ENCODE data around the gene DNAJB2. TPM values are rescaled to one million over a fixed set of nuclear protein-coding genes. Genes with fewer than 3 reads are reported as not detected.

Gene DNAJB2
- total and polyA plus RNA-seq, 4 donors = 63.7 to 79.6 (median 75.3) TPM

- no peak for DNase-seq
- Histone ChIP-seq H3K27me3 (ENCODE audit: control insufficient read depth in 3 of 3, insufficient read depth in 3 of 3, low read length in 2 of 3) (peaks cover 0 to 5% (median 0%) of the 10 kb centered on the region in 3 donors), H3K9ac (ENCODE audit: insufficient read depth in 1 of 2, low read length in 2 of 2) (no peak overlapping the region), H3K4me1 (ENCODE audit: control insufficient read depth in 5 of 5, insufficient read depth in 5 of 5, low read length in 5 of 5) (peaks cover 0 to 13% (median 4%) of the 10 kb centered on the region in 5 donors), H3K36me3 (ENCODE audit: control insufficient read depth in 4 of 4, insufficient read depth in 4 of 4, low read length in 4 of 4) (no peaks in the 10 kb centered on the region), H3K27ac (ENCODE audit: low read depth in 1 of 2, low read length in 1 of 2) (no peak overlapping the region), H3K4me3 (no peak overlapping the region), H3K9me3 (ENCODE audit: control insufficient read depth in 4 of 4, insufficient read depth in 3 of 4, low read length in 3 of 4) (no peaks in the 10 kb centered on the region)
- 81 to 85% methylated on average over 6 to 7 of the region's 7 CpGs for WGBS, 2 donors
- TF ChIP-seq CTCF (IDR thresholded peaks at IDR 0.05; ENCODE audit: control extremely low read depth, extremely low read depth) = no peak
- no peak for ATAC-seq (ENCODE audit: insufficient read depth, low FRiP score)
Observed at GRCh38 chr2:219291394-219291793, 12.2 kb downstream of the DNAJB2 start.

GRCh38 chr2:219291910-219292490 is 12.8 kb downstream of the DNAJB2 start:
- peak in 1 of 3 donors; percentile 14 for DNase-seq
- H3K9me3 ChIP-seq (ENCODE audit: control insufficient read depth in 4 of 4, insufficient read depth in 3 of 4, low read length in 3 of 4) = no peaks in the 10 kb centered on the region
- ATAC-seq (ENCODE audit: insufficient read depth, low FRiP score) = no peak
- H3K27me3 ChIP-seq (ENCODE audit: control insufficient read depth in 3 of 3, insufficient read depth in 3 of 3, low read length in 2 of 3) = peaks cover 0 to 5% (median 0%) of the 10 kb centered on the region in 3 donors
- TF ChIP-seq CTCF (IDR thresholded peaks at IDR 0.05; ENCODE audit: control extremely low read depth, extremely low read depth) = no peak
- no peak overlapping the region for H3K9ac ChIP-seq (ENCODE audit: insufficient read depth in 1 of 2, low read length in 2 of 2)
- H3K27ac ChIP-seq (ENCODE audit: low read depth in 1 of 2, low read length in 1 of 2) = no peak overlapping the region
- peaks cover 0 to 13% (median 4%) of the 10 kb centered on the region in 5 donors for H3K4me1 ChIP-seq (ENCODE audit: control insufficient read depth in 5 of 5, insufficient read depth in 5 of 5, low read length in 5 of 5)
- H3K36me3 ChIP-seq (ENCODE audit: control insufficient read depth in 4 of 4, insufficient read depth in 4 of 4, low read length in 4 of 4) = no peaks in the 10 kb centered on the region
- 74 to 81% methylated on average over 4 of the region's 4 CpGs for WGBS, 2 donors
- H3K4me3 ChIP-seq = no peak overlapping the region

- no peak overlapping the region for H3K27ac ChIP-seq (ENCODE audit: low read depth in 1 of 2, low read length in 1 of 2)
- no peak overlapping the region for H3K4me3 ChIP-seq
- no peaks in the 10 kb centered on the region for H3K9me3 ChIP-seq (ENCODE audit: control insufficient read depth in 4 of 4, insufficient read depth in 3 of 4, low read length in 3 of 4)
- no peak for ATAC-seq (ENCODE audit: insufficient read depth, low FRiP score)
- no peak overlapping the region for H3K9ac ChIP-seq (ENCODE audit: insufficient read depth in 1 of 2, low read length in 2 of 2)
- H3K36me3 ChIP-seq (ENCODE audit: control insufficient read depth in 4 of 4, insufficient read depth in 4 of 4, low read length in 4 of 4) = no peaks in the 10 kb centered on the region
- H3K27me3 ChIP-seq (ENCODE audit: control insufficient read depth in 3 of 3, insufficient read depth in 3 of 3, low read length in 2 of 3) = peaks cover 0 to 5% (median 0%) of the 10 kb centered on the region in 3 donors
- WGBS, 2 donors = 92% methylated on average over 9 of the region's 9 CpGs
- TF ChIP-seq CTCF (IDR thresholded peaks at IDR 0.05; ENCODE audit: control extremely low read depth, extremely low read depth) = no peak
- peaks cover 0 to 13% (median 4%) of the 10 kb centered on the region in 5 donors for H3K4me1 ChIP-seq (ENCODE audit: control insufficient read depth in 5 of 5, insufficient read depth in 5 of 5, low read length in 5 of 5)
- no peak for DNase-seq
Observed at GRCh38 chr2:219292616-219293015, 13.4 kb downstream of the DNAJB2 start.

All from lung (tissue), 12 donors.